Naive thymus-derived CD8-positive, alpha-beta T cell (primary cell): ENCODE measurements around the gene DEFB116. TPM values are rescaled to one million over a fixed set of nuclear protein-coding genes. Genes with fewer than 3 reads are reported as not detected.

ENCODE experiments used
- polyA plus RNA-seq, 3 donors: library from polyadenylated mRNA; unstranded; fragments of 300-500 nt; fragmentation: Illumina TruSeq; gene quantifications; one replicate each; pipeline ENCODE4 v1.2.3, GENCODE V29; 2021
- total RNA-seq, 8 experiments: library from RNA in 2 of 8; stranded (reverse) in 2 of 8; gene quantifications; one replicate each; pipeline ENCODE4 v1.2.3 and lab custom pipeline; 2021 to 2026

Gene DEFB116
- total and polyA plus RNA-seq, 5 experiments from 2014 or later, result not detected

Other genes with a start within 250 kb of the DEFB116 start
- not detected for gene DEFB115, start 50.9 kb downstream of the DEFB116 start, total RNA-seq
- not detected for gene DEFB115, start 50.9 kb downstream of the DEFB116 start, polyA plus RNA-seq
- not detected for gene DEFB118, start 60.0 kb upstream of the DEFB116 start, total RNA-seq
- gene DEFB118, start 60.0 kb upstream of the DEFB116 start, polyA plus RNA-seq, result not detected
- not detected for gene DEFB119, start 82.0 kb upstream of the DEFB116 start, total RNA-seq
- gene DEFB119, start 82.0 kb upstream of the DEFB116 start, polyA plus RNA-seq, result not detected
- gene DEFB121, start 97.6 kb upstream of the DEFB116 start, total RNA-seq, result not detected
- not detected for gene DEFB121, start 97.6 kb upstream of the DEFB116 start, polyA plus RNA-seq
- gene DEFB123, start 132.0 kb upstream of the DEFB116 start, total RNA-seq, result not detected
- not detected for gene DEFB123, start 132.0 kb upstream of the DEFB116 start, polyA plus RNA-seq
- not detected for gene DEFB124, start 166.5 kb upstream of the DEFB116 start, total RNA-seq
- not detected for gene DEFB124, start 166.5 kb upstream of the DEFB116 start, polyA plus RNA-seq
- gene REM1, start 166.7 kb upstream of the DEFB116 start, total RNA-seq, result not detected
- not detected for gene REM1, start 166.7 kb upstream of the DEFB116 start, polyA plus RNA-seq
- gene HM13, start 205.9 kb upstream of the DEFB116 start, total RNA-seq, result 100 to 1,000 TPM; 105 to 109 TPM
- 100 to 1,000 TPM in 2 of 3 donors, 10 to 100 TPM in 1; 96.5 to 115 (median 113) TPM for gene HM13, start 205.9 kb upstream of the DEFB116 start, polyA plus RNA-seq